Esophagus squamous epithelium (tissue), 4 donors: ENCODE data around the gene INPP5E.

Experiments used
- POLR2A ChIP-seq, 4 donors: fragments of 450-650 bp; IDR thresholded peaks; one replicate each; pipeline ENCODE4 v1.6.1; 2017; ENCODE audit warnings: antibody characterized with exemption in 4 of 4, mild to moderate bottlenecking in 4 of 4, moderate library complexity in 3 of 4
- TF ChIP-seq, protein P1 (sequence below), 6 experiments: fragments of 450-650 bp in 4 of 6; fragments of 200-600 bp in 2 of 6; sonication (generic) in 2 of 6; IDR thresholded peaks; one replicate each; pipeline ENCODE4 v1.5.1; 2016 to 2019; ENCODE audit warnings: antibody characterized with exemption in 6 of 6, mild to moderate bottlenecking in 4 of 6, moderate library complexity in 4 of 6

DNA sequence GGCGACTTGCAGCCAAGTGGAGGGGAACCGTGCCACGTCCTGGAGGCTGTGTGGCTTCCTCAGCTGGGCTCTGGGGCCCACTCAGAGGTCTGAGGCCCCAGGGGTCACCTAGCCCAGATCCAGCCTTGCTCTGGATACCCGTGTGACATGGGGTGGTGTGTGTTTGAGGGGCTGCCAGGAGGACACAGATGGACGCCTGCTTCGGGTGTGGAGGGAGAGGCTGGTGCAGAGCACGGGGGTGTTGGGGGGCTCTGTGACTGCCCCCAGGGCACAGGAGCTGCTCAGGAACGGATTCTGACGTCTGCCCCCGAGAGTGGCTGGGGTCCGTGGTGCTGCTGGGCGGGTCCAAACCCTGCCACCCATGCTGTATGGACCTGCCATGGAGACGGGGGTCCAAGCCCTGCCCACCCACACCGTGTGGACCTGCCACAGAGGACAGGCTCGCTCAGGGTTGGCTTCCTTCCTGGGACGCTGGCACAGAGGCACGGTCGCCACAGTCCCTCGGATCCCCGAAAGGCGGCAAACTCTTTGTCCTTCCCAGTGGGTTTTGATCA lies 10.5 kb downstream of the INPP5E start:
- TF ChIP-seq, protein P1, sequence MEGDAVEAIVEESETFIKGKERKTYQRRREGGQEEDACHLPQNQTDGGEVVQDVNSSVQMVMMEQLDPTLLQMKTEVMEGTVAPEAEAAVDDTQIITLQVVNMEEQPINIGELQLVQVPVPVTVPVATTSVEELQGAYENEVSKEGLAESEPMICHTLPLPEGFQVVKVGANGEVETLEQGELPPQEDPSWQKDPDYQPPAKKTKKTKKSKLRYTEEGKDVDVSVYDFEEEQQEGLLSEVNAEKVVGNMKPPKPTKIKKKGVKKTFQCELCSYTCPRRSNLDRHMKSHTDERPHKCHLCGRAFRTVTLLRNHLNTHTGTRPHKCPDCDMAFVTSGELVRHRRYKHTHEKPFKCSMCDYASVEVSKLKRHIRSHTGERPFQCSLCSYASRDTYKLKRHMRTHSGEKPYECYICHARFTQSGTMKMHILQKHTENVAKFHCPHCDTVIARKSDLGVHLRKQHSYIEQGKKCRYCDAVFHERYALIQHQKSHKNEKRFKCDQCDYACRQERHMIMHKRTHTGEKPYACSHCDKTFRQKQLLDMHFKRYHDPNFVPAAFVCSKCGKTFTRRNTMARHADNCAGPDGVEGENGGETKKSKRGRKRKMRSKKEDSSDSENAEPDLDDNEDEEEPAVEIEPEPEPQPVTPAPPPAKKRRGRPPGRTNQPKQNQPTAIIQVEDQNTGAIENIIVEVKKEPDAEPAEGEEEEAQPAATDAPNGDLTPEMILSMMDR (IDR thresholded peaks at IDR 0.05): no peak
- TF ChIP-seq POLR2A (IDR thresholded peaks at IDR 0.05): no peak
